PFSK-1 (cell line): ENCODE results near the gene TCF20.

ENCODE experiments used
- POLR2AphosphoS5 ChIP-seq: IDR thresholded peaks from 2 replicates; pipeline ENCODE4 v1.6.1; 2012; ENCODE audit warnings: low read depth, mild to moderate bottlenecking, control low read depth, low read length, moderate library complexity
- TF ChIP-seq, protein P1 (sequence below), 2 experiments: IDR thresholded peaks; 2 replicates each; pipeline versions ENCODE4 v1.6.1 to v1.8.0; 2011 to 2012; ENCODE audit warnings: low read depth in 2 of 2, low read length in 2 of 2, control low read depth in 1 of 2, inconsistent platforms in 1 of 2, mild to moderate bottlenecking in 1 of 2, moderate library complexity in 1 of 2; ENCODE audit not compliant: insufficient read depth in 1 of 2

DNA sequence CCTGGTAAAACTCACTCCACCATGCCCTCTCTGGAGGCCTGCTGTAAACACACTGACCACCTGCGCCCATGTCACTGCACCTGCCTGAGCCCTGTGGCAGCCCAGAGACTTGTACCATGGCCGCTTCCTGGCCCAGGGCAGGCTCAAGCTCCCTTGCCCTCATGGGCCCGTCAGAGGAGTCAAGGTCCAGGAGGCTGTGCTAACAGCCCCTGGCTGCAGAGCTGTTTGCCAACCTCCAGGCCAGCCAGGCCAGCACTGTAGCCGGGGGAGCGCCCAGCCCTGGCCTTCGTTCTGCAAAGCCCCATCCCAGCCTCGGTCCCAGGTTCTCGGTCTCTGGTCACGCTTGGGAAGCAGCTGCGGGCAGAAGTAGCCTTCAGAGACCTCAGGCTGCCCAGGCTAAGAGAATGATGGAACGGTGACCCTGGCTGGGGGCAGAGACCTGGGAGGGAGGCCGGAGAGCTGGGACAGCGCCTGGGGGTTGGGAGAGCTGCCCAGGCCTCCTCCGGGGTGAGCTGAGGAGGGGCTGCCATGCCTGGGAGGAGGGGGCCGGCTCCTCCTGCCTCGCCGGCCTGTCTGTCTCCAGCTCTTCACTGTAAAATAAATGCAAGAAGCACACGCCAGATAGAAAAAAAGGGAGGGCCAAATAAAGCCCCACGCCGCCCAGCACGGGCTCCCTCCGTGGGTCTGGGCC, 11.9 kb upstream of the TCF20 start:
- no peak for TF ChIP-seq POLR2AphosphoS5
- TF ChIP-seq, protein P1, sequence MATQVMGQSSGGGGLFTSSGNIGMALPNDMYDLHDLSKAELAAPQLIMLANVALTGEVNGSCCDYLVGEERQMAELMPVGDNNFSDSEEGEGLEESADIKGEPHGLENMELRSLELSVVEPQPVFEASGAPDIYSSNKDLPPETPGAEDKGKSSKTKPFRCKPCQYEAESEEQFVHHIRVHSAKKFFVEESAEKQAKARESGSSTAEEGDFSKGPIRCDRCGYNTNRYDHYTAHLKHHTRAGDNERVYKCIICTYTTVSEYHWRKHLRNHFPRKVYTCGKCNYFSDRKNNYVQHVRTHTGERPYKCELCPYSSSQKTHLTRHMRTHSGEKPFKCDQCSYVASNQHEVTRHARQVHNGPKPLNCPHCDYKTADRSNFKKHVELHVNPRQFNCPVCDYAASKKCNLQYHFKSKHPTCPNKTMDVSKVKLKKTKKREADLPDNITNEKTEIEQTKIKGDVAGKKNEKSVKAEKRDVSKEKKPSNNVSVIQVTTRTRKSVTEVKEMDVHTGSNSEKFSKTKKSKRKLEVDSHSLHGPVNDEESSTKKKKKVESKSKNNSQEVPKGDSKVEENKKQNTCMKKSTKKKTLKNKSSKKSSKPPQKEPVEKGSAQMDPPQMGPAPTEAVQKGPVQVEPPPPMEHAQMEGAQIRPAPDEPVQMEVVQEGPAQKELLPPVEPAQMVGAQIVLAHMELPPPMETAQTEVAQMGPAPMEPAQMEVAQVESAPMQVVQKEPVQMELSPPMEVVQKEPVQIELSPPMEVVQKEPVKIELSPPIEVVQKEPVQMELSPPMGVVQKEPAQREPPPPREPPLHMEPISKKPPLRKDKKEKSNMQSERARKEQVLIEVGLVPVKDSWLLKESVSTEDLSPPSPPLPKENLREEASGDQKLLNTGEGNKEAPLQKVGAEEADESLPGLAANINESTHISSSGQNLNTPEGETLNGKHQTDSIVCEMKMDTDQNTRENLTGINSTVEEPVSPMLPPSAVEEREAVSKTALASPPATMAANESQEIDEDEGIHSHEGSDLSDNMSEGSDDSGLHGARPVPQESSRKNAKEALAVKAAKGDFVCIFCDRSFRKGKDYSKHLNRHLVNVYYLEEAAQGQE (IDR thresholded peaks at IDR 0.05; ENCODE audit: insufficient read depth in 1 of 2, low read depth in 2 of 2, low read length in 2 of 2), result no peak
